ENCODE data around the gene RICTOR.
"Not testable (repeated sequence)": the region's sequence is repeated elsewhere in the genome, so short reads cannot be mapped to it uniquely, and the experiment has no call there.

RICTOR gene

DNA sequence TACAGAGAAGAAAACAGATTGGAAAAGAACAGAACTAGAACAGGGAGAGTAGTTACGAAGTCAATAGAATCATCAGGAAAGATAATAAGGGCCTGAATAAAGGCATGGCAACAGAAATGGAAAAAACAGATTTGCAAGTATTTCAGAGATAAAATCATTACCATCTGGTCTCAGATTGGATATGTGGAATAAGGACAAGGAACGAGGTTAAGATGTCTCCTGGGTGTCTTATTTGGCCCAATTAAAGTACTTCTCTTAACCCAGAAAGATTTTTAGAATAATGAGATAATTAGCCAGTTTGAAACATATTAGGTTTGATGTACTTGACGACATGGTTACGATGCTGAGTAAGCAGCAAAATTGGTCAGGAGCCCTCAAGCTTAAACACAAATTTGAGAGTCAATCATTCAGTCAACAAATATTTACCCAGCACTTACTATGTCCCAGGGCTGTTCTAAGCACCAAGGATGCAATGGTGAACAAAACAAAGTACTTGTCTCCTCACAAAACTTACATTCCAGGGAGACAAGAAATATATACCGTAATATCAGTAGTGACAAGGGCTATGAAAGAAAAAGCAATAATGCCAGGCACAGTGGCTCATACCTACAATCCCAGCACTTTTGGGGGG is 18.3 kb downstream of the RICTOR start:
- DNase-seq = no peak

- no peak for DNase-seq
Observed at GRCh38 chr5:39055027-39055767, 19.0 kb downstream of the RICTOR start.

GRCh38 chr5:39053189-39053588 is 21.0 kb downstream of the RICTOR start:
- no peak for DNase-seq

DNA sequence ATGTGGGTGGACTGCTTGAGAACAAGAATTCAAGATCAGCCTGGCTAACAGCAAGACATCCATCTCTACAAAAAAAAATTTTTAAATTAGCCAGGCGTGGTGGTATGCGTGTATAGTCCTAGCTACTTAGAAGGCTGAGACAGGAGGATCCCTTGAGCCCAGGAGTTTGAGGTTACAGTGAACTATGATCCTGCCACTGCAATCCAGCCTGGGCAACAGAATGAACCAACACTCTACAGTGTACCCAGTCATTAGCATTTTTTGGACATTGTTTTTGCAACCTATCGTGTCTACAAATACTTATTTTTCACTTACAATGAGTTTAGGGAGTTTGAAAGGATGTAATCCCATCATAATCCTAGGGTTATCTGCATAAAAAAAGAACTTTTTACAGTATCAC is 22.1 kb downstream of the RICTOR start:
- no peak for DNase-seq

- DNase-seq = no peak
Observed at GRCh38 chr5:39049315-39049714, 24.9 kb downstream of the RICTOR start.

GRCh38 chr5:39040875-39041274 is 33.3 kb downstream of the RICTOR start:
- no peak for DNase-seq

GRCh38 chr5:39034493-39034892 is 39.7 kb downstream of the RICTOR start:
- not testable (repeated sequence) for DNase-seq

- DNase-seq = no peak
Observed at GRCh38 chr5:39031041-39031440, 43.2 kb downstream of the RICTOR start.

DNA sequence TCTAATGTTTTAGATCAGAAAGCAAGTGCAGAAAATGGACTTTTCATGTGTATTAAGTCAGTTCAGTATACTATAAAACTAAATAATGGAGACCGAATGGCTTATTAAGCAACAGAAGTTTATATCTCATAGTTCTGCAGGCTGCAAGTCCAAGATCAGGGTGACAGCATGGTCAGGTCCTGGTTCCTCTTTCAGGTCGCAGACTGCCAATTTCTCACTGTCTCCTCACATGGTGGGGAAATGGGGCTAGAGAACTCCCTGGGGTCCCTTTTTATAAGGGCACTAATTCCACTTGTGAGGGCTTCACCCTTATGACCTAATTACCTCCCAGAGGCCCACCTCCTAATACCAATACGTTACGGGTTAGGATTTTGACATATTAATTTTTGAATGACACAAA is 48.7 kb downstream of the RICTOR start:
- no peak for DNase-seq

GRCh38 chr5:39024884-39025283 is 49.3 kb downstream of the RICTOR start:
- DNase-seq = no peak

- DNase-seq = no peak
Observed at GRCh38 chr5:39024005-39024404, 50.2 kb downstream of the RICTOR start.

DNA sequence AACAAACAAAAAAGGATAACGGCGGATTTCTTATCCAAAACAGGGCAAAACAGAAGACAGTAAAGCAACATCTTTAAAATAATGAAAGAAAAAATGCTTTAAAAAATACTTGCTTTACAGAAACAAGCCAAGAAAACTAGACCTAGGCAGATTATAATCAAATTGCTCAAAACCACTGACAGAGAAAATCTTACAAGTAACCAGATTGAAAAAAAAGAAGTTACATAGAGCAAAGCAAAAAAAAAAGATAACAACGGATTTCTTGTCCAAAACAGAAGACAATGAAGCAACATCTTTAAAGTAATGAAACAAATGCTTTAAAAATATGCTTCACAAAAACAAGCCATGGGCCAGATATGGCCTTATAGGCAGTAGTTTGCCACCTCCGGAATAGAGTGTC is 51.1 kb downstream of the RICTOR start:
- DNase-seq = no peak

DNA sequence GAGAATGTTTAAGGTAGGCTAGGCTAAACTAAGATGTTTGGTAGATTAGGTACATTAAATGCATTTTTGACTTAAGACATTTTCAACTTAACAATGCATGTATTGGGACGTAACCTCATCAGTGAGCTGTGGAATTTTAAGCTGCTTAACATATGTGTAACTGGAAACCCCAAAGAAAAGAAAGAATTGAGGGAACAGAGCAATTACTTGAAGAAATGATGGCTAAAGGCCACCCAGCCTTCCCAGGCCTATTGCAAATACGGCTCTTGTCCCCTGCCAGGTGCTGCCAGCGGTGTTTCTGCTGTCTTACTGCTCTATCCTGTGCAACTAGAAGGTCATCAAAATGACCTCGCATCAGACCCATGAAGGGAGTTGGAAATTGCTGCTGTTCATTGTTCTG is 52.0 kb downstream of the RICTOR start:
- no peak for DNase-seq

GRCh38 chr5:39021413-39021812 is 52.8 kb downstream of the RICTOR start:
- no peak for DNase-seq

DNA sequence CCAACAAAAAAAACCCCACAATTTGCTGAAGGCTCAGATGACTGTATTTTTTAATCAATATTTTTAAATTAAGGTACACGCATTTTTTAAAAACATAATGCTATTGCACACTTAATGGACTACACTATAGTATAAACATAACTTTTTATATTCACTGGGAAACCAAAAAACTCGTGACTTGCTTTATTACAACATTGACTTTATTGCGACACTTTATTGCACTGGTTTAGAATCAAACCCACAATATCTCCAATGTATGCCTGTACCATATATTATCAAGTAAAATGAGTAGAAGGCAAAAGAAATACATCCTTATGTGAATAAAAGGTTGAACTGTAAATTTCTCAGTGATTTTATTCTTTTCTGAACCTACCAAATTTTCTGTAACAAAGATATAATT is 53.7 kb downstream of the RICTOR start:
- no peak for DNase-seq

- DNase-seq = no peak
Observed at GRCh38 chr5:39019254-39019653, 54.9 kb downstream of the RICTOR start.

DNA sequence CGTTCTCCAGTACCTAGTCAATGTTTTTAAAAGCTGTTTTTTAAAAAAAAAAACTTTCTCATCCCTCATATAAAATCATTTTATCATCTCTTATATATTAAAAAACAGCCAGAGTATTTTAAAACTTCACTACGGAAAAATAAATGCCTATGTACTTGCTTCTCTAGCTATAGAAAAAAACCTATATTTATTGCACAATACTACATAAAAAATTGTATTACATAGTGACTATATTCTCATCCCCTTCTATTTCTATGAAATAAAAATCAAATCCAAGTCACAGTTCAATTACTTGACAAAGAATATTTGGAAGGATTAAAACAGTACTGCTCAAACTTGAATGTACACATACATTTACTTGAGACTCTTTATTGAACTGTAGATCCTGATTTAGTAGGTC is 56.7 kb downstream of the RICTOR start:
- DNase-seq = no peak

- DNase-seq = no peak
Observed at GRCh38 chr5:39016587-39017275, 57.5 kb downstream of the RICTOR start.

DNA sequence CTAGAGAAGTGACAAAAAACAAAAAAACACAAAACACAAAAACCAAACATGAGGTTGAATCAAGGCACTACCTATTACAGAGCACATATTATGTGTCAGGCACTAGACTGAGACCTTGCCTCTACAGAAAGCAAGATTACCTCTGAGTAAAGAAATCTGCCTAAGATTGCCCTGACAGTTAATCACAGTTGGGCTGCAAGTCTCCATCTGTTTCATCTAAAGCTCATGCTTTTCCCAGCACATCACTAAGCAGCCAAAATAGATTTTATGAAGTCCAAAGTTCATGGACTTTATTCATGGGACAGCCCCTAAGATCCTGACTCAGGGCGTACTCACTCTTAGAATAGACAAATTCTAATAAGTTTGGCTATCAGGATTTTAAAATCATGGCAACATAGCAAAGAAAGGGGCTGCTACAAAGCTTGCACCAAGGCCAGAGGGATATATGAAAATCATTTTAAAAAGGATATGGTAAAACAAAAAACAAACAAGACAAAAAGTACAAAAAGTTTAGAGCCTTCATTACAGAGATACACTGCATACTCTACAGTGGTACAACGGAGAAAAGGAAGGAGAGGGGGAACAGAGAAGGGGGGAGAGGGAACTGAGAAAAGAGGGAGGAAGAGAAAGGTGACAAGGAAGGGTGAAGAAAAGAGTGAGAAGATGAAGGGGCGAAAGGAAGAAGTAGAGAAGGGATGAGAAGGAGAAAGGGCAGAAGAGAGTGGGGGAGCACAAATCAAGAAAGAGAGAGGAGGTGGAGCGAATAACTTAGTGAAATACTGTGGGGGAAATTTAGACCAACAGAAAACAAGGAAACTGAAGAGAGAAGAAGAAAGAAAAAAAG is 58.2 kb downstream of the RICTOR start:
- no peak for DNase-seq

DNA sequence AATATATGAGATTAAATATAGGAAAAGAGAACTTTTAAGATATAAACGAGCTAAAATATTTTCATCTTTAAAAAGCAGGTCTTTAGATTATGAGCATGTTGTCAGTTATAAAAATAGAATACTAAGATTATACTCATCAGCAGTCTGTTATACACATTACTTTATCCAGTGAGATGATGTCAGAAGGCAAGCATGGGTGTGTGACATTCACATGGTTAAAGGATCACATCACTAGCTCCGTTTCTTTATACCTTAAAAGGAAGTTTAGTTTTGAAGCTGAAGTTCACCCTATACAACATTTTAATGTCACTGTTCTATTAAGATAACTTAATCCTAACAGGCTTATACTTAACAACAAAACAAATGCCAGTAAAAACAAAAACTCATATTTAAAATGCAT is 59.6 kb downstream of the RICTOR start:
- no peak for DNase-seq

- DNase-seq = no peak
Observed at GRCh38 chr5:39013938-39014337, 60.3 kb downstream of the RICTOR start.

DNA sequence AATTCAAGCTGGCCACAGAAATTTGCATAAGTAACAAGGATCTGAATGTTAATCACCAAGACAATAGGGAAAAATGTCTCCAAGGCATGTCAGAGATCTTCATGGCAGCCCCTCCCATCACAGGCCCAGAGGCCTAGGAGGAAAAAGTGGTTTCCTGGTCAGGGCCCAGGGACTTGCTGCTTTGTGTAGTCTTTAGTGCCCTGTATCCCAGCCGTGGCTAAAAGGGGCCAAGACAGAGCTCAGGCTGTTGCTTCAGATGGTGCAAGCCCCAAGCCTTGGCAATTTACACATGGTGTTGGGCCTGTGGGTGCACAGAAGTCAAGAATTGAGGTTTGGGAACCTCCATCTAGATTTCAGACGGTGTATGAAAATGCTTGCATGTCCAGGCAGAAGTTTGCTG is 63.2 kb downstream of the RICTOR start:
- not testable (repeated sequence) for DNase-seq

DNA sequence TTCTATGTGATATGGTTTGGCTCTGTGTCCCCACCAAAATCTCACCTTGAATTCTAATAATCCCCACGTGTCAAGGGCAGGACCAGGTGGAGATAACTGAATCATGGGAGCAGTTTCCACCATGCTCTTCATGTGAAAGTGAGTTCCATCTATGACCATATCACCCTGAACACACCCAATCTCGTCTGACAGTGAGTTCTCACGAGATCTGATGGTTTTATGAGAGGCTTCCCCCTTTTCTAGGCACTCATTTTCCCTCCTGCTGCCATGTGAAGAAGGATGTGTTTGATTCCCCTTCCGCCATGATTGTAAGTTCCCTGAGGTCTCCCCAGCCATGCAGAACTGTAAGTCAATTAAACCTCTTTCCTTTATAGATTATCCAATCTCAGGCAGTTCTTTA is 64.2 kb downstream of the RICTOR start:
- no peak for DNase-seq
